HepG2 (cell line): ENCODE measurements around the gene SLC43A3. TPM values are rescaled to one million over a fixed set of nuclear protein-coding genes. Genes with fewer than 3 reads are reported as not detected.

Experiments used
- ATAC-seq: fragments of 200-7000 bp; cut with Tn5 transposase; 3 replicates; pipeline ENCODE4 v1.9.1; 2020; ENCODE audit warnings: mild to moderate bottlenecking, moderate library complexity
- BruUV-seq: library from RNA; stranded (reverse); fragments of 400-500 nt; replicated peaks from 2 replicates; lab custom pipeline; 2021; lab: Mats Ljungman, UMichigan
- CTCF ChIA-PET: fragments of 300-600 bp; formaldehyde crosslinking; extraction: SDS; loops from one replicate; lab custom pipeline; 2021; ENCODE audit warnings: low total read pairs, inconsistent platforms, low intra/inter-chr PET ratio; lab: Yijun Ruan, JAX
- POLR2A ChIA-PET: fragments of 350-600 bp; sonication (Branson Sonifier 250); formaldehyde crosslinking; loops from one replicate; lab custom pipeline; 2020; ENCODE audit warnings: antibody characterized with exemption, inconsistent platforms; lab: Yijun Ruan, JAX
- DNase-seq: peaks from one replicate; pipeline ENCODE4 v3.0.0-alpha.2; 2015; ENCODE audit warnings: low spot score
- FAIRE-seq: peaks from 3 replicates; lab custom pipeline; 2011; peaks lifted over from hg19 to GRCh38; lab: Jason Lieb, UNC
- H2AFZ ChIP-seq: one replicate; pipeline ENCODE4 v1.6.1; 2011; ENCODE audit warnings: low read length, inconsistent platforms
- H3K27ac ChIP-seq: fragments of 300-600 bp; 3 replicates; pipeline ENCODE4 v1.8.0; 2011; ENCODE audit warnings: mixed run types, mild to moderate bottlenecking, mixed read lengths, low read length, inconsistent platforms; ENCODE audit not compliant: insufficient read depth; ENCODE audit errors: extremely low read length
- H3K27me3 ChIP-seq, 2 experiments: fragments of 200-600 bp in 1 of 2; 2 replicates in 1 of 2; 3 replicates in 1 of 2; pipeline versions ENCODE4 v1.6.0 to v1.8.0; 2011; ENCODE audit warnings: low read length in 2 of 2, mild to moderate bottlenecking in 2 of 2, moderate library complexity in 2 of 2, inconsistent platforms in 1 of 2; ENCODE audit not compliant: insufficient read depth in 2 of 2, control insufficient read depth in 1 of 2
- H3K36me3 ChIP-seq, 2 experiments: fragments of 200-600 bp in 1 of 2; replicated peaks in 1 of 2; 2 replicates in 1 of 2; 3 replicates in 1 of 2; pipeline versions ENCODE4 v1.5.1 to v1.8.0; 2011; ENCODE audit warnings: low read length in 2 of 2, inconsistent platforms in 1 of 2; ENCODE audit not compliant: insufficient read depth in 2 of 2, control insufficient read depth in 1 of 2
- H3K4me1 ChIP-seq: 2 replicates; pipeline ENCODE4 v1.5.1; 2012; ENCODE audit warnings: low read length, inconsistent platforms; ENCODE audit not compliant: insufficient read depth
- H3K4me2 ChIP-seq: 2 replicates; pipeline ENCODE4 v1.6.0; 2011; ENCODE audit warnings: low read depth, low read length, inconsistent platforms
- H3K4me3 ChIP-seq, 3 experiments: fragments of 200-600 bp in 1 of 3; sonication (generic), shearing (Covaris generic) in 1 of 3; replicated peaks in 1 of 3; 2 replicates each; pipeline ENCODE4 v1.5.1; 2011 to 2016; ENCODE audit warnings: low read length in 3 of 3, inconsistent platforms in 2 of 3, low read depth in 2 of 3, mild to moderate bottlenecking in 2 of 3, control low read depth in 1 of 3, mixed read lengths in 1 of 3; ENCODE audit not compliant: insufficient read depth in 1 of 3
- H3K79me2 ChIP-seq: one replicate; pipeline ENCODE4 v1.6.1; 2011; ENCODE audit warnings: low read length, inconsistent platforms; ENCODE audit not compliant: insufficient read depth
- H3K9ac ChIP-seq: 2 replicates; pipeline ENCODE4 v1.6.0; 2011; ENCODE audit warnings: mild to moderate bottlenecking, low read depth, low read length, inconsistent platforms; ENCODE audit not compliant: insufficient read depth
- H3K9me3 ChIP-seq: 2 replicates; pipeline ENCODE4 v1.5.1; 2012; ENCODE audit warnings: mild to moderate bottlenecking, low read length
- H4K20me1 ChIP-seq: 2 replicates; pipeline ENCODE4 v1.6.0; 2011; ENCODE audit warnings: inconsistent platforms, mild to moderate bottlenecking, low read length, moderate library complexity; ENCODE audit not compliant: insufficient read depth
- FOXA1 ChIP-seq, 2 experiments: fragments of 450-650 bp in 1 of 2; sonication (generic) in 1 of 2; formaldehyde crosslinking in 1 of 2; IDR thresholded peaks; 2 replicates each; pipeline versions ENCODE4 v1.4.0 to v1.6.1; 2016 to 2020; ENCODE audit warnings: missing genetic modification reagents in 1 of 2
- HOXD1 ChIP-seq: sonication (generic); formaldehyde crosslinking; IDR thresholded peaks from 2 replicates; pipeline ENCODE4 v1.5.0; 2020; ENCODE audit warnings: missing genetic modification reagents
- IKZF1 ChIP-seq: fragments of 450-650 bp; IDR thresholded peaks from 2 replicates; pipeline ENCODE4 v1.7.1; 2016
- KDM3A ChIP-seq: IDR thresholded peaks from 2 replicates; pipeline ENCODE4 v1.6.1; 2018; ENCODE audit warnings: low read depth, missing compliant biosample characterization
- KLF16 ChIP-seq, 2 experiments: sonication (generic) in 1 of 2; formaldehyde crosslinking in 1 of 2; IDR thresholded peaks; 2 replicates each; pipeline versions ENCODE4 v1.6.1 to v1.8.0; 2016 to 2023; ENCODE audit warnings: missing genetic modification reagents in 2 of 2, missing compliant biosample characterization in 1 of 2
- MXI1 ChIP-seq: IDR thresholded peaks from 3 replicates; pipeline ENCODE4 v1.6.1; 2012; ENCODE audit warnings: low read depth, low read length, inconsistent platforms, borderline replicate concordance
- PHB2 ChIP-seq: fragments of 450-650 bp; IDR thresholded peaks from 2 replicates; pipeline ENCODE4 v1.6.1; 2018; ENCODE audit not compliant: partially characterized antibody
- PHF20 ChIP-seq: sonication (generic); formaldehyde crosslinking; IDR thresholded peaks from 2 replicates; pipeline ENCODE4 v1.5.0; 2020; ENCODE audit warnings: mild to moderate bottlenecking, missing genetic modification reagents
- RFX1 ChIP-seq: fragments of 450-650 bp; IDR thresholded peaks from 2 replicates; pipeline ENCODE4 v1.6.1; 2017
- RFXANK ChIP-seq: IDR thresholded peaks from 2 replicates; pipeline ENCODE4 v1.6.1; 2016
- SNAPC2 ChIP-seq: sonication (generic); formaldehyde crosslinking; IDR thresholded peaks from 2 replicates; pipeline ENCODE4 v1.8.1; 2022; ENCODE audit warnings: mild to moderate bottlenecking, missing genetic modification reagents
- WIZ ChIP-seq: sonication (generic); formaldehyde crosslinking; IDR thresholded peaks from 2 replicates; pipeline ENCODE4 v1.5.1; 2020; ENCODE audit warnings: mild to moderate bottlenecking, missing genetic modification reagents
- ZBTB1 ChIP-seq: sonication (generic); formaldehyde crosslinking; IDR thresholded peaks from 2 replicates; pipeline ENCODE4 v1.4.0; 2020; ENCODE audit warnings: missing genetic modification reagents, borderline replicate concordance
- ZFX ChIP-seq: sonication (generic); formaldehyde crosslinking; IDR thresholded peaks from 2 replicates; pipeline ENCODE4 v1.4.0; 2020; ENCODE audit warnings: mild to moderate bottlenecking, low read depth, missing genetic modification reagents, moderate library complexity
- ZMYM2 ChIP-seq: sonication (generic); formaldehyde crosslinking; IDR thresholded peaks from 2 replicates; pipeline ENCODE4 v1.8.0; 2022; ENCODE audit warnings: mild to moderate bottlenecking, missing genetic modification reagents
- ZNF124 ChIP-seq: sonication (generic); formaldehyde crosslinking; IDR thresholded peaks from 2 replicates; pipeline ENCODE4 v1.4.0; 2020; ENCODE audit warnings: missing genetic modification reagents
- ZNF484 ChIP-seq: sonication (generic); formaldehyde crosslinking; IDR thresholded peaks from 2 replicates; pipeline ENCODE4 v1.5.1; 2020; ENCODE audit warnings: mild to moderate bottlenecking, low read depth, missing genetic modification reagents, borderline replicate concordance
- ZNF616 ChIP-seq: sonication (generic); formaldehyde crosslinking; IDR thresholded peaks from 2 replicates; pipeline ENCODE4 v1.5.0; 2020; ENCODE audit warnings: low read depth, mild to moderate bottlenecking, missing genetic modification reagents
- ZNF674 ChIP-seq: sonication (generic); formaldehyde crosslinking; IDR thresholded peaks from 2 replicates; pipeline ENCODE4 v1.5.0; 2020; ENCODE audit warnings: low read depth, mild to moderate bottlenecking, missing genetic modification reagents
- ZSCAN21 ChIP-seq: sonication (generic); formaldehyde crosslinking; IDR thresholded peaks from 2 replicates; pipeline ENCODE4 v1.8.0; 2022; ENCODE audit warnings: mild to moderate bottlenecking, missing genetic modification reagents, moderate library complexity, borderline replicate concordance
- WGBS: methylation state at CpG from one replicate; pipeline ENCODE4 v1.1.6; 2017; ENCODE audit warnings: low lambda C conversion rate; 5-methylcytosine and 5-hydroxymethylcytosine counted together
- in situ Hi-C: cut with HindIII; loops from 2 replicates; pipeline ENCODE4 v1.10.0; 2017; ENCODE audit warnings: low pct_unique_long_range_greater_than_20kb; ENCODE audit not compliant: extremely low pct_ligation_motif_present
- intact Hi-C: fragments of 100-400 bp; cut with micrococcal nuclease; formaldehyde crosslinking; loops from one replicate; pipeline ENCODE4 v1.10.0; 2022; ENCODE audit not compliant: unreplicated experiment
- polyA plus RNA-seq, 8 experiments: library from polyadenylated mRNA; depleted of rRNA in 3 of 8; stranded (reverse) in 7 of 8; unstranded in 1 of 8; fragments of >200 nt; fragmentation: Illumina TruSeq in 4 of 8; extraction: Trizol in 4 of 8; gene quantifications; 2 replicates each; pipeline versions ENCODE4 v1.2.1 to v1.2.3, GENCODE V29; 2011 to 2016; ENCODE audit warnings: low read depth in 4 of 8, missing spikeins in 1 of 8, mixed read lengths in 1 of 8; ENCODE audit not compliant: insufficient read depth in 1 of 8
- total RNA-seq, 5 experiments: library from RNA; depleted of rRNA; stranded (reverse); fragments of >200 nt; fragmentation: Illumina TruSeq; extraction: Trizol; gene quantifications; 2 replicates each; pipeline ENCODE4 v1.2.3, GENCODE V29; 2016; ENCODE audit warnings: low read depth in 1 of 5
- TF ChIP-seq, protein P1 (sequence below): sonication (generic); formaldehyde crosslinking; IDR thresholded peaks from 2 replicates; pipeline ENCODE4 v1.8.0; 2022; ENCODE audit warnings: missing genetic modification reagents, mild to moderate bottlenecking, moderate library complexity, borderline replicate concordance
- TF ChIP-seq, protein P2 (sequence below): sonication (generic); formaldehyde crosslinking; IDR thresholded peaks from 2 replicates; pipeline ENCODE4 v1.4.0; 2020; ENCODE audit warnings: missing genetic modification reagents, borderline replicate concordance

SLC43A3 gene
- total and polyA plus RNA-seq, 2 of the 13 experiments (the other 11 are each of a cell fraction or from before 2014, with no cell fraction given), result 2.6 TPM; not detected in 1

DNA sequence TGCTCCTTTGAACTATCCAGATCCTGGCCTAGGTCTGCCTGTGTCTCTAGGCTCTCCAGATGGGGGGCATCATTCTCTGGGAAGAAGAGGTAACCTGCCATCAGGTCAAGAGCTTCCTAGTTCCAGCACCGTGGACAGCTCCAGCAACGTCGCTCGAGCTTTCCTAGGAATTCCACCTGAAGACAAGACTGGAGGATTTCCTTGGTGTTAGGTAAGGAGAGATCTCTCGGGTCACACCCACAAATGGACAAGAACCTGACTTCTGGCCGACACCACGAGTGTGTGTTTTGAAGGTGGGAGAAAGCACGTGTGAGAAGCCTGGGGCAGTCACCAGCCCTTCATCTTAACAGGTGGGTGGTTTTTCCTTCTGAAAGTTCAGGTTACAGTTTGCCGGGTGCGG is 47.2 kb downstream of the SLC43A3 start:
- Histone ChIP-seq H2AFZ (no peak overlapping the region), H4K20me1 (no peaks in the 10 kb centered on the region), H3K4me3 (no peak overlapping the region), H3K4me2 (no peak overlapping the region), H3K36me3 (no peaks in the 10 kb centered on the region), H3K27me3 (no peaks in the 10 kb centered on the region), H3K27ac (no peak overlapping the region), H3K79me2 (no peaks in the 10 kb centered on the region), H3K9ac (no peak overlapping the region), H3K4me1 (peaks cover 13% of the 10 kb centered on the region), H3K9me3 (no peaks in the 10 kb centered on the region)
- ChIA-PET POLR2A (no interaction called here), CTCF (no interaction called here)
- DNase-seq (no peak), FAIRE-seq (no peak), ATAC-seq (no peak; the same call in 2 of the 3 replicates)
- in situ Hi-C loops (loop anchor here (10.0 kb wide), 1 partner anchor 65 kb away; no protein-coding TSS in a partner anchor), intact Hi-C loops (no loop called here)
- WGBS, result 10% methylated on average over 8 of the region's 10 CpGs
- no TSS peak for BruUV-seq
- no peak for TF ChIP-seq ZBTB1 (CRISPR knock-in tag)
- no peak for TF ChIP-seq ZNF674
- no peak for TF ChIP-seq ZMYM2 (CRISPR knock-in tag)
- TF ChIP-seq ZFX, result no peak
- no peak for TF ChIP-seq KDM3A (CRISPR knock-in tag)
- peak; percentile 60; the same call in 1 of the 2 replicates for TF ChIP-seq WIZ (CRISPR knock-in tag)
- no peak for TF ChIP-seq ZNF616 (CRISPR knock-in tag)
- no peak for TF ChIP-seq ZNF484 (CRISPR knock-in tag)
- TF ChIP-seq, protein P1, sequence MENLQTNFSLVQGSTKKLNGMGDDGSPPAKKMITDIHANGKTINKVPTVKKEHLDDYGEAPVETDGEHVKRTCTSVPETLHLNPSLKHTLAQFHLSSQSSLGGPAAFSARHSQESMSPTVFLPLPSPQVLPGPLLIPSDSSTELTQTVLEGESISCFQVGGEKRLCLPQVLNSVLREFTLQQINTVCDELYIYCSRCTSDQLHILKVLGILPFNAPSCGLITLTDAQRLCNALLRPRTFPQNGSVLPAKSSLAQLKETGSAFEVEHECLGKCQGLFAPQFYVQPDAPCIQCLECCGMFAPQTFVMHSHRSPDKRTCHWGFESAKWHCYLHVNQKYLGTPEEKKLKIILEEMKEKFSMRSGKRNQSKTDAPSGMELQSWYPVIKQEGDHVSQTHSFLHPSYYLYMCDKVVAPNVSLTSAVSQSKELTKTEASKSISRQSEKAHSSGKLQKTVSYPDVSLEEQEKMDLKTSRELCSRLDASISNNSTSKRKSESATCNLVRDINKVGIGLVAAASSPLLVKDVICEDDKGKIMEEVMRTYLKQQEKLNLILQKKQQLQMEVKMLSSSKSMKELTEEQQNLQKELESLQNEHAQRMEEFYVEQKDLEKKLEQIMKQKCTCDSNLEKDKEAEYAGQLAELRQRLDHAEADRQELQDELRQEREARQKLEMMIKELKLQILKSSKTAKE, result no peak
- TF ChIP-seq, protein P2, sequence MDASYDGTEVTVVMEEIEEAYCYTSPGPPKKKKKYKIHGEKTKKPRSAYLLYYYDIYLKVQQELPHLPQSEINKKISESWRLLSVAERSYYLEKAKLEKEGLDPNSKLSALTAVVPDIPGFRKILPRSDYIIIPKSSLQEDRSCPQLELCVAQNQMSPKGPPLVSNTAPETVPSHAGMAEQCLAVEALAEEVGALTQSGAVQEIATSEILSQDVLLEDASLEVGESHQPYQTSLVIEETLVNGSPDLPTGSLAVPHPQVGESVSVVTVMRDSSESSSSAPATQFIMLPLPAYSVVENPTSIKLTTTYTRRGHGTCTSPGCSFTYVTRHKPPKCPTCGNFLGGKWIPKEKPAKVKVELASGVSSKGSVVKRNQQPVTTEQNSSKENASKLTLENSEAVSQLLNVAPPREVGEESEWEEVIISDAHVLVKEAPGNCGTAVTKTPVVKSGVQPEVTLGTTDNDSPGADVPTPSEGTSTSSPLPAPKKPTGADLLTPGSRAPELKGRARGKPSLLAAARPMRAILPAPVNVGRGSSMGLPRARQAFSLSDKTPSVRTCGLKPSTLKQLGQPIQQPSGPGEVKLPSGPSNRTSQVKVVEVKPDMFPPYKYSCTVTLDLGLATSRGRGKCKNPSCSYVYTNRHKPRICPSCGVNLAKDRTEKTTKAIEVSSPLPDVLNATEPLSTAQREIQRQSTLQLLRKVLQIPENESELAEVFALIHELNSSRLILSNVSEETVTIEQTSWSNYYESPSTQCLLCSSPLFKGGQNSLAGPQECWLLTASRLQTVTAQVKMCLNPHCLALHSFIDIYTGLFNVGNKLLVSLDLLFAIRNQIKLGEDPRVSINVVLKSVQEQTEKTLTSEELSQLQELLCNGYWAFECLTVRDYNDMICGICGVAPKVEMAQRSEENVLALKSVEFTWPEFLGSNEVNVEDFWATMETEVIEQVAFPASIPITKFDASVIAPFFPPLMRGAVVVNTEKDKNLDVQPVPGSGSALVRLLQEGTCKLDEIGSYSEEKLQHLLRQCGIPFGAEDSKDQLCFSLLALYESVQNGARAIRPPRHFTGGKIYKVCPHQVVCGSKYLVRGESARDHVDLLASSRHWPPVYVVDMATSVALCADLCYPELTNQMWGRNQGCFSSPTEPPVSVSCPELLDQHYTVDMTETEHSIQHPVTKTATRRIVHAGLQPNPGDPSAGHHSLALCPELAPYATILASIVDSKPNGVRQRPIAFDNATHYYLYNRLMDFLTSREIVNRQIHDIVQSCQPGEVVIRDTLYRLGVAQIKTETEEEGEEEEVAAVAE, result 0 out of 2 replicates have a peak, but pooled peaks have one; percentile 41
- TF ChIP-seq MXI1, result no peak
- TF ChIP-seq ZSCAN21, result 0 out of 2 replicates have a peak, but pooled peaks have one; percentile 49
- TF ChIP-seq FOXA1 (IDR thresholded peaks at IDR 0.05), result no peak
- TF ChIP-seq FOXA1 (CRISPR knock-in tag; IDR thresholded peaks at IDR 0.05), result no peak
- TF ChIP-seq RFXANK (CRISPR knock-in tag), result no peak
- TF ChIP-seq SNAPC2 (CRISPR knock-in tag), result no peak
- TF ChIP-seq PHF20 (CRISPR knock-in tag), result no peak
- no peak for TF ChIP-seq PHB2
- TF ChIP-seq ZNF124, result no peak
- TF ChIP-seq RFX1, result no peak
- TF ChIP-seq HOXD1 (CRISPR knock-in tag), result no peak
- 0 out of 4 replicates have a peak, but pooled peaks of 1 of the 2 experiments have one; percentile 40 for TF ChIP-seq KLF16 (CRISPR knock-in tag; IDR thresholded peaks at IDR 0.05)
- TF ChIP-seq IKZF1, result no peak
